CD1c-positive myeloid dendritic cell (primary cell): ENCODE data around the gene LAMB1.
"Not testable (repeated sequence)": the region's sequence is repeated elsewhere in the genome, so short reads cannot be mapped to it uniquely, and the experiment has no call there.

Experiments
- DNase-seq: peaks from one replicate; pipeline ENCODE4 v3.0.0-alpha.2; 2016; ENCODE audit errors: extremely low spot score

The LAMB1 gene

DNA sequence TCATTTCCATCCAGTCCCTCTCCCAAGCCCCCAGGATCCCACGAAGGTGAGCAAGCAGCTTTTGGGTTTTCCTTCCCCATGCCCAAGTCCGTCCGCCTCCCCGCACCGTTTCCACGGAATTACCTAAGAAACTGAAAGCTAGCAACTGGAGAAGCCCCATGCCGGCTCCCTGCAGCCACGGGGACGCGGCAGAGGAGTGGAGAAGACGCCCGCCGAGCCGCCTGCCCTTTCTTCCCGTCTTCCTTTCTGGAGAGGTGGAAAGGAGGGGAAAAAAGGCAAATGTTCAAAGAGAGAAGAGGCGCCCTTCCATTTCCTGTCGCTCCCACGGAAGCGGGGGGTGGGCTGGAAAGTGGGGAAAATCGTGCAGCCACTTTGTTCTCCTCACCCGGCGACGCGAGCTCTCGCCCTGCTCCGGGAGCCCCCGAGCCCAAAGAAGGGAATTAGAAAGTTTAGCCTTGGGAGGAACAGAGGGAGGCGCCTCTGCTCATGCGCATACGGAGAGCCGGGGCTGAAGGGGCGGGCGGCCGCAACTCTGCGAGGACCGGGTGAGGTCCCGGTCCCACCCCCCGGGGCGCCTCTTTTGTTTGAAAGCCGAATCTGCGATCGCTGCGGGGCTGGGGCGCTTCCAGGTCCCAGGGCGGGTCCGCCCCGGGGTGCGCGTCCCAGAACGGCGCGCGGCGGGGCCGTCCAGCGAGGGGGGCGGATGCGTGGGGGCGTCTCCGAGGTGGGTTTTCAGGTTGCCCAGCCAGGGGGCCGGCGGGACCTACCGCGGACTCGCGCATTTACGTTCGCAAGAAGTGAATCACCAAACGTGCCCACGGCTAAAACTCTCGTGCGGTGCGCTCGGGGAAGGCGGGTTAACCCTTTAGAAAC lies at the start of gene LAMB1:
Gene LAMB1 (minus strand): TSS at position 436 of the 873 bp plus-strand sequence. CDS start 276 bp downstream, at position 160.
- DNase-seq = no peak

DNA sequence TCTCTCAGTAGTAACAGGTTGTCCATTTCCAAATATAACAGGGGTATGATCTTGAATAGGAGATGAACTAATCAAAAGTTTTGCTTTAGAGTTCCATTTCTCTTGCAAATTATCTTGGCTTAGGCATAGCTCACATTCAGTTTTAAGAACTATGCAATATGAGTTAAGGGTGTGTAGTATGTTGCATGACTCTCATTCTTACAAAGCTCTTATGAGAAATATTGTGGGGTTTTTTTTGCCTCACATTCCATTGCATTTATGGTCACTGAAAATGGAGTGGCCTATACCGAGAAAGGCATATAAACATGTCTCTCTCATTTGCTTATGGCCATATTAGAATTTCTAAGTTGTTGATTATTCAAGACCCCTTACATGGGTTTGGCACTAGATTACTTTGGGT lies 48.5 kb upstream of the LAMB1 start:
- DNase-seq = no peak

DNA sequence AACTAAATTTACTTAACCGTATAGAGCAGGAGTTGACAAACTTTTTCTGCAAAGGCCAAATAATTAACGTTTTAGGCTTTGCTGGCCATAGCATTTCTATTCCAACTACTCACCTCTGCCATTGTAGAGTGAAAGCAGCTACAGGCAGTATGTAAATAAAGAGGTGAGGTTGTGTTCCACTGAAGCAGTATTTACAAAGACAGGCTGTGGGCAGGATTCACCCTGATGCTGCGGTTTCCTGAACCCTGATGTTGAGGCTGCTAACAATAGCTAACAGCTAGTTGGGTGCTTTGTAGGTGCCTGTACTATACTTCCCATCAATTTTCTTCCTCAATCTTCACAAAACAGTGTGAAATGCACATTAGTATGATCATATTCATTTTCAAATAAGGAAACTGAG lies 47.0 kb upstream of the LAMB1 start:
- DNase-seq = no peak

DNA sequence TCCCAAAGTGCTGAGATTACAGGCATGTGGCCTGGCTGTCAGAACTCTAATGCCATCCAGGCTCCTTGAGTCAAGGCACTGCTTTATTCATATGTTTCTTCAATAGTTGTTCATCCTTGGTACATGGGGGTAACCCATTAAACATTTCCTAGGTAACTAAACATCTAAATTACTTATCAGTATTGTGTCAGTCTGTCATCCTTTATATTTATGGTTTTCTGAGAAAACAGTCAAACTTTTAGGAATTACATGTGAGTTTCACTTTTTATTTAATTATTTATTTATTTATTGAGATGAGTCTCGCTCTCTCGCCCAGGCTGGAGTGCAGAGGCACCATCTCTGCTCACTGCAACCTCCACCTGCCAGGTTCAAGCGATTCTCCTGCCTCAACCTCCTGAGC lies 45.5 kb upstream of the LAMB1 start:
- DNase-seq = no peak

DNA sequence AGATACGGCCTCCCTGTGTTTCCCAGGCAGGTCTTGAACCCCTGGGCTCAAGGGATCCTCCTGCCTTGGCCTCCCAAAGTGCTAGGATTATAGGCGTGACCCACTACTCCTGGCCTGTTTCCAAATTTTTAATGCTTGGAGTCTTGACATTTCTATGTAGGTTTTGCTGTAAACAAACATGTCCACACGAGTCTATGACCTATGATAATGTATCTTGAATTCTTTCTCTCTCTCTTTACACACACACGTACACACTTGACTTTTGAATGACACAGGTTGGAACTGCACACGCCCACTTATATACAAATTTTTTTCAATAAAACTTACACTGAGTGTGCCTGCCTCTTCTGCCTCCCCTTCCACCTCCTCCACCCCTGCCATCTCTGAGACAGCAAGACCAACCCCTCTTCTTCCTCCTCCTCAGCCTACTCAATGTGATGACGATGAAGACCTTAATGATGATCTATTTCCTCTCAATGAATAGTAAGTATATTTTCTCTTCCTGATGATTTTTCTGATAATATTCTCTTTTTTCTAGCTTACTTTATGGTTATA lies 44.1 kb upstream of the LAMB1 start:
- no peak for DNase-seq

DNA sequence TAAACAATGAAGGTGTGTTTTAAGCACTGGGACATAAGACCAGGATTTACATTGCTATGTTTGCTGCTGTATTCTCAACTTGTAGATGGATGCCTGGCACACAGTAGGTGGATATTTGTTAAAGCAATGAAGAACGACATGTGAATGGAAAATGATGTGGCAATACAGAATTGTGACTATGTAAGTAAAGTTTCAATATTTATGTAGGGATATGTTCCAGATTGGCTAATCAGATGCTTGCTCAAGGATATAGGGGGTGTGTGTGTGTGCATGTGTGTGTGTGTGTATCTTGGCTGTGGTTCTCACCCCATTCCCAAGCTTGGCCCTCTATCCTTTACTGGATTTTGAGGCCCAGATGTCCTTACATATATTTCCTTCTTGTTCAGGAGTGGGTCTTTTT lies 42.7 kb upstream of the LAMB1 start:
- DNase-seq = no peak

DNA sequence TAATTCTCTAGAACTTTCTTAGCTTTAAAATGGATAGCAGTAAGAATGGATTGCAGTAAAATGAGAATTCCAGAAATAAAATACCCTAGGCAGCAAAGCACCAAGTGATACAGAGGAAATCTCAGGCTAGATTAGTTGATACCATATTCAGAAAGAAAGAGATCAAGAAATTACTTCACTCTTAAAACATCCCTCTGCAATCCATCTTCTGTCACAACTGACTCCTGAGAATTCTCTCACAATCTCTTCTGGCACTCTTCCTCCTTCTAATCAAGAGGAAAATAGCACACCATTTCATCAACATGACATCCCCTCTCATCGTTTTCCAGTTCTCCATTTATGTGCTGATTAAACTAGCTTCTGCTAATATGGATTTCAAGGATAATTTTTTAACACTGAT lies 42.2 kb upstream of the LAMB1 start:
- DNase-seq = no peak

DNA sequence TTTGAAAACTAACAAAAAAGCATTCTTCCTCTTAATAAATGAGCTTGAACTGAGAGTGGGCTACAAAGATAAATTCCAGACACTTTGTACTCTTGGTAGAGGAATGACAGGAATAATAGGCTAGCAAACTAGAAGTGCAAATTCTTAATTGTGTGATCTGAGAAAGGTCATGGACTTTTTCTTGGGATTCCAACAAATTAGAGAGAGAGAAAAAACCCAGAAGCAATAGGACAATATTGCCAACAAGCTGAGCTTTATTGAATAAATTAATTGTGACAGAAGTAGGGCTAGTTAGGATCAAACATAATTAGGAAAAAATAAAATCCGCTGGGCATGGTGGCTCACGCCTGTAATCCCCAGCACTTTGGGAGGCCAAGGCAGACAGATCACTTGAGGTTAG lies 41.4 kb upstream of the LAMB1 start:
- DNase-seq = no peak

DNA sequence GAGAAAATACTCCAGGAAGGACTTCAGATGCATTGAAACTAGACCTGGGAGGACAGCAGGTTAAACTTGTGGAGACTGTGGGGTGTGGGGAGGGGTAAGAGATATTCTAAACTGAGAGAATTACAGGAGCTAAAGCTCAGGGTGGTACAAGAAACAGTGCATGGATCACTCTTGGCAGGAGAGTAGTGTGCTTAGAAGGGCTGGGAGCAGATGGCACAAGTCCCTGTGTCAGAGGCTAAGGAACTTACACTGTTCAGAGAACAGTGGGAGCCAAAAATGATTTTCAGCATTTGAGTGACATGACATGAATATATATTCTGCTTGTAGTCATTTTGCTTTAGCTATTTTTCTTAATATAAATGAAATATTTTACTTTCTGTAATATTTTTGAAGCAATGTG lies 36.0 kb upstream of the LAMB1 start:
- no peak for DNase-seq

DNA sequence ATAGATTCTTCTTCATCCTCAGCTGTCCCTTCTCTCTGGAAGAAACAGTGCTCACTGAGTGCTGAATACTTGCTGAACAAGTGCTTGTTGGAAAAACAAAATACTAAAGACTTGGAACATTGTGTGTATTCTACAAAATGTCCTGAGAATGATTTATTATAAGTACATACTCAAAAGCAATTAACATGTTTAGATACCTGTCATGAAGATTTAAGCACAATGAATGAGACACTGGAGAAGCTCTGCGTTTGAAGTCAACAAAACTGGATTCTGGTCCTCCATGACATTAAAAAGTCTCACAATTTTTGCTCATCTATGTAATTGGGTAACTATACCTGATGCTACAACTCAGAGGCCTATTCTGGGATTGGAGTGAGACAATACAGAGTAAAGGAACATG lies 34.8 kb upstream of the LAMB1 start:
- no peak for DNase-seq

DNA sequence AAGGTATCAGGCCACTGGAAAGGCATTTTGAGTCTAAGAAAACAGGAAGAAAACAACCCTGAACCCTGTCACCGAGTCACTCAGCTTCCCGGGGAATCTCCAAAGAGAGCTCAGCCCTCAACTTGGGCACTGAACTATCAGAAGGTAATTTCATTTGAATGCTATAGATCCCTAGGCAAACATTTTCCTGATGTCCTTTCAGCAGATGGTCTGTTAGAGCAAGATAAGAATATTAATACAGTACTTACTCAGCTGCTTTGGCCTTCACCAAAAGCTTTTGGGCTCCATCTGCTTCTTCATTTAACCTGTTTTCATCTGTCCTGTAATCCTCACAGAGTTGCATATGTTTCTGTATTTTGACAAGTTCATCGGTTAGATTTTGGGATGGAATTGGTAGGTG lies 34.2 kb upstream of the LAMB1 start:
- DNase-seq = no peak

DNA sequence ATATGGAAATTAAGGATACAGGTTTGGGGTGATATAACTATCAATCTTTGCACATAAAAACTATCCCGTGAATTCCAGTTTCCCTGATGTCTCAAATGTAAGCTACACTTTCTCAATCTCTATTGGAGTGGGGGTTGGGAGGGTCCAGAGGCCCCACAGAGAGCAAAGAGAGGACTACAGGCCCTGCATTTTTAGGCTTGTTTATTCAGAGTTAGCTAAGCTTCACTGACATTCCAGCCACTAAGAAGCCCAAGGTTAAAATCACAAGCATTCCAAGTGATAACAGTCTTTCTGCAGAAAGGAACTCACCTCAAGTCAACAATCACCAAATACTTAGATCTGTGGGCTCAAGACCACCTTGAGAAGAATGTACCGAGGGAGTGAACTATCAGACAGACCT lies 31.6 kb upstream of the LAMB1 start:
- no peak for DNase-seq

DNA sequence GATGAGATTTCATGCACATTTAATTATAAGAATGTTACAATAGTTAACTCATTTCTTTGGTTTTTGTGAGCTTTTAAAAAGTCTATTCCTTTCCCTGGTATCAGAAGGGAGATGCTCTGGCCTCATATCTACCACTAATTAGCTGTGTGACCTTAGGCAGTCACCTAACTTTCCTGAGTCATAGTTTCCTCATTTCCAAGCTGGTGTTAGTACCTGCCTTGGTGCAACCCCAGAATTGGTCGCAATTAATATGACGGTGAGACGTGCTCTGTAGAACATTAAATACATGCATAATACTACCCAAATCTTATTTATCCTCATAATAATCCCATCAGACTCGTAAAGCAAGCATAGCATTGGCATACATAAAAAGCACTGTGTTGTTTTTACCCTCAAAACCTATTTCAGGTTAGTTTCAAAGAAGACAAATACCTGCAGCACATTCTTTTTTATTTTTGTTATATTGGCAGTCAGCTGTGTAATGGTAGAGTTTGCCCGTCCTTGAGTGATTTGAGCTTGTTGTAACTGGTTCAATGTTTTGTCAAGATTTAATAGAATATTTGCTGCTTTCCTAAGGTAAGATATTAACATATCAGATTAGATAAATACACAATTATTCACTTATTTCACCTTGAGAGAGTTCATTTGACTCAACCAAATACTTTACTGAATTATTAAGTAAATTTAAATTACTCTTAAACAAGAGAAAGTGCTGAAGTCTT lies 31.0 kb upstream of the LAMB1 start:
- no peak for DNase-seq

DNA sequence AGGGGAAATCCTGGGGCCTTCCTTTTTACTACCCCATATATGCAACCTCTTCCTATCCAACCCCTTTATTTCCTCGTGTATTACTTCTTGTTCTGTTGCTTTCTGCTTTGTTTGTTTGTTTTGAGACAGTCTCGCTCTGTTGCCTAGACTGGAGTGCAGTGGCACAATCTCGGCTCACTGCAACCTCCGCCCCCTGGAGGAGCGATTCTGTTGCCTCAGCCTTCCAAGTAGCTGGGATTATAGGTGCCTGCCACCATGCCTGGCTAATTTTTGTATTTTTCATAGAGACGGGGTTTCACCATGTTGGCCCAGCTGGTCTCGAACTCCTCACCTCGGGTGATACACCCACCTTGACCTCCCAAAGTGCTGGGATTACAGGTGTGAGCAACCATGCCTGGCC lies 30.3 kb upstream of the LAMB1 start:
- DNase-seq = not testable (repeated sequence)

DNA sequence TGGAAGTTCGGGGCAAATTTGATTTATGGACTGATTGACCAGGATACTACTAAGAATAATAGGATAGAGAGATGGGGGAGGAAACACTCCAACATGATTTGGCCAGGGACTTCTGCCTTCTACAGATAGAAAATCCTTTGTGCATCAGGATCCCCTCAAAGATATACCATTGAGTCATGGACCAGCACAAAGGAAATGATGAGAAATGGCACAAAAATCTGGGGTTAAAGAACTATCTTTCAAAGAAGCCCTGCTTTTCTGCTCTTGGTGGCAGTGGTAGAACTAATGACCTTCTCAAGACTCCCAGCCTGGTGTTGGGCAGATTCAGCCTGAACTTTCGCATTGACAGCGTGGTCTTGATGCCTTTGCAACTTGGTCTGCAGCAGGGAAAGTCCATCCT lies 27.6 kb upstream of the LAMB1 start:
- no peak for DNase-seq

DNA sequence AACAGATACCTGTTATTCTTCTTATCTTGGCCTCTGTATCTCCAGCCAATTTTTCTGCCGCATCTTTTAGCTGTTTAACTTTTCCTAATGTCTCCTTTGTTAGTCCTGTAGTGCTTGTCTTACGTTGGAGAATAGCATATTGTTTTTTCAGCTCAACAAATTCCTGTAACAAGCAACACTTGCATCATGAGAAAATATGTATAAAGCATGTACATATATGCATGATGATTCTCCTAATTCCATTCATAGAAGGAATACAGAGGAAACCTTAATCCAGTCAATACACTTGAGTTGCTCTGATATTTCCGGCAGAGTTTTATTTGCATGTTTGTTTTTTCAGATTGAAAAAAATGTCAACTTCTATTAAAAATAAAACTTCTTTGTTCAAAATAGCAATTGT lies 26.1 kb upstream of the LAMB1 start:
- no peak for DNase-seq

DNA sequence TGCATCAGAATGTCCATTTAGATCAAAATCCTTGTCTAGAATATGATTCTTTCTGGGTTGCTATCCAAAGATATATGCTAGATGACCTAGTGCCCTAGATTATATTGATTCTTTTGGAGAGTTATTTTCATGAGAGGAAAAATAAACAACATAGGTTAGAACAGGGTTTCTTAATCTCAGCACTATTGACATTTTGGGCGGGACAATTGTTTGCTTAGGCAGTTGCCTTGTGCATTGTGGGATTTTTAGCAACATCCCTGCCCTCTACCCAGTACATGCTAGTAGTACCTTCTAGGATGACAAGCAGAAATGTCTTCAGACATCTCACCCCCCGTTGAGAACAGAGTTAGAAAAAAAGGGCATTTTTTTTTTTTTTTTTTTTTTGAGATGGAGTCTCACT lies 25.1 kb upstream of the LAMB1 start:
- DNase-seq = no peak

DNA sequence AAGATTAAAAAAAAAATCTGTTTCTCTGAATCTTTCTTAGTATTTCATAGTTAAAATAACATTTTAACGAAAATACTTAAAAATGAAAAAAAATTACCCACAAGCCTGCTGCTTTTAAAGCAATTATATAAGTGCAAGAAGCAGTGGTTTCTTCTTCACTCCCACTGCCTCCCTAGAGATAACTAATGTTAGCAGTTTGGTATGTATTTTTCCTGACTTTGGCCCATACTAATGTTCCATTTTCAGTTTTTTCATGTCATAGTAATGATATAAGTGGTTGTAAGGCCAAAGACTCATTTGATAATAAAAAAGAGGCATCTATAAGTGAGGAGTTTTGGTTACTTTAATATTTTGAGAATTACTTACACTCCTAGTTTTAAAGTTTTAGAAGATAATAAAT lies 24.3 kb upstream of the LAMB1 start:
- no peak for DNase-seq

DNA sequence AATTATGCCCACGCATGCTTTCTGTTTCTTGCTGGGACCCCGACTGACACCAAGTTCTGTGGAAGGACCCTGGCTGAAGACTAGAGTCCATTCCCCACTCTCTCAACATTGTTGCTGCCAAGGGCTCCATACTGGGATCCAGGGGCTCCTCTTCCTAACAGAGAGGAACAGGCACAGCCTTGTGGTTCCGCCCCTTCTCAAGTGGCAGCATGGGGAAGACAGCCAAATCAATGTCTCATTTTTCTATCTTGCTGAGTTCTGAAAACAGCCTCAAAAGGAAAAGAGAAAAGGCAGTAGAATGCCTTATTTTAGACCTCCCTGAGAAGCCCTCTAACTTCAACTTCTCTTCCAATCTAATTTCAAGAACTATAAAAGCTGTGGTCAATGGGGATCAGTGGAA lies 23.7 kb upstream of the LAMB1 start:
- DNase-seq = no peak

DNA sequence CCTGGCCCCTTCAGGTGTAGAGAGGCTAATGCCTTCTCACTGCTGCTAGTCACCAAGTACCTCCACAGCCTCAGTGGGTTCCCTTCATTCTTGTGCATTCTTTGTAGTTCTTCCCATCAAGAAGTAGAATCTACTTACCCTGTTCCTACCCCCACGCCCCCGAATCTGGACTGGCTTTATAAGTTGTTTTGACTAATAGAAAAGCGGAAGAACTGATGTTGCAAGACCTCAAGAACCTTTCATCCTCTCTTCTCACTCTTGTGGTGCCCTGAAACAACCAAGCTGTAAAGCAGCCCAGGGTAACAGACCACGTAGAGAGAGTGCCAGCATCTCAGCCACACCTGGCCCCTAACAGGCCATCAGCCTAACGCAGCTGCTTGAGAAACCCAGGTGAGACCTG lies 23.2 kb upstream of the LAMB1 start:
- DNase-seq = no peak

DNA sequence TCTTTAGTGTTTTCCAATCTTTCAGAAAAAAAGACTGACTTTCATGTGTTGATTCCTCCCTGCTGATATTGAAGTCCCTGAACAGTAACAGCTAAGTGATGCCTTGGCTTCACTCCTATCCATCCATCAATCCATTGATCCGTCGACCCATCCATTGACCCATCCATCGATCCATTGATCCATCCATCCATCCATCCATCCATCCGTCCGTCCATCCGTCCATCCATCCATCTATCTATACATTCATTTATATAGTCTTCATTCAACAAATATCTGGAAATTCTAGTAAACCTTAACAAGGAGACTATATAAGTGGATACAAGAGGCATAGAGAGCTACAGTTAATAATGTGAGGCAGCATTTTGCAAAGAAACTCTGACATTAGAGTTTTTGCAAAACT lies 21.6 kb upstream of the LAMB1 start:
- DNase-seq = no peak

DNA sequence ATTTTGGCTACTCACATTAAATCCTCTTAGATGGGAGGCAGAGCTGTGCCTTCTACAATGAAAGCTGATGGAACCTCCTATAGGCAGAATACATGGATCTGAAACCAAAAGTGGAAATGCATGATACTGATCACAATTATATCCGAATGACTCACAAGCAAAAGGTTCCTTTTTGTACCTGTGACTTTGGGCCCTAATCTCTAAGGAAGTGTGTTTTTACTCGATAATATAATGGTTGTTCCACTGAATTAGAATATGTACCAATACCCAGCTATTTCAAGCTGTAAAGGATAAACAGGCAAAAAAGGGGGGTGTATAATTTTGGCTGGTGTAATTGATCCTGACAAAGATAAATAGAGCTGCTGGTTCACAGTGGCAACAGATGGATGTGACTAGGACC lies 17.6 kb upstream of the LAMB1 start:
- no peak for DNase-seq

DNA sequence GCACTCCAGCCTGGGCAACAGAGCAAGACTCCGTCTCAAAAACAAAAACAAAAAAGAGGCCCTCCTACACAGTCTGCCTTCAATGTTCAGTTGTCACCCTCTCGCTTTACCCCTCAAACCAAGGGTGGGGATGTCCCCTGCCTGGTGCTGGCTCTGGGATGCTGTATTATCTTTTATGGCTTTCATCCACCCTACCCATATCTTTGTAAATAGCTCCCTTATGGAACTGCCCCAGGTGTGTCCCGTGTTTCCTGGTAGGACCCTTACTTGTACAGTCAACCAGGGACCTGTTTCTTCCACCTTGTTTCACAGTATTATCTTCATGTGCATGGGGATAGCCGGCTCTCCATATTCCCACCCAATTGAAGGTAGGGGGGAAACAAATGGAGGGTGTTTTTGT lies 15.7 kb upstream of the LAMB1 start:
- DNase-seq = no peak
